ENCODE measurements around the gene SLC16A1.

Gene SLC16A1

DNA sequence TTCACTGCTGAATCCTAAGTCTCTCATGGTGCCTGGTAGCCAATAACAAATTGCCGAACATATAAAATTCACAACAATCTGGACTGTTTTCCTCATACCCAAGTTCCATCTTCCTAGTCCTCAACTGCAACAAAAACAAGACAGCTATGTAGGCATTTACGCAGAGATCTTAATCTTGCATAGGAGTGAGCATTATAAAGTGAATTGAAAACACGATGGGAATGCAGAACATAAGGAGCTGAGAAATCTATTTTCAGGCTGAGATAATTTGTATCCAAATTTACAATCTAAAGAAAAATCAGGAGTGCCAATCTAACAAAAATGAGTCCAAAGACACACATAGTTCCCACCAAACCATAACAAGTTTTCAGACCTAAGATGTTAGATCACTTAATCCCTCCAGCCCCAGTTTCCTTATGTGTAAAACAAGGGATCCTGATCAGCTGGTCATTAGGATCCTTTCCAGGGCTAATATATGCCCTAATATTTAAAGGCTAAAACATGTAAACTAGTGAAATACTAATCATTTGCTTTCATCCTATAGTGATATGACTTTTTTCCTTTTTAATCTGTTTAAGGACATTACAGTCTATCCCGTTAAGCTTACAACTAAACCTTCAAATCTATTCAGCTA is 1.9 kb downstream of the SLC16A1 start:
- intact Hi-C loops (cut with DNase I; ENCODE audit: low total_unique reads): loop anchor here (10.0 kb wide), 1 partner anchor 239 kb away; the partner anchor contains the start of gene PPM1J
- Histone ChIP-seq H3K4me3 (peak overlapping the region in 1 of 2 donors; percentile 93), H3K27me3 (no peaks in the 10 kb centered on the region), H3K9me3 (no peaks in the 10 kb centered on the region), H3K27ac (peak overlapping the region; percentile 91 to 97), H3K36me3 (no peaks in the 10 kb centered on the region), H3K4me1 (peaks cover 0 to 30% (median 16%) of the 10 kb centered on the region in 4 donors)
- TF ChIP-seq, protein P1, sequence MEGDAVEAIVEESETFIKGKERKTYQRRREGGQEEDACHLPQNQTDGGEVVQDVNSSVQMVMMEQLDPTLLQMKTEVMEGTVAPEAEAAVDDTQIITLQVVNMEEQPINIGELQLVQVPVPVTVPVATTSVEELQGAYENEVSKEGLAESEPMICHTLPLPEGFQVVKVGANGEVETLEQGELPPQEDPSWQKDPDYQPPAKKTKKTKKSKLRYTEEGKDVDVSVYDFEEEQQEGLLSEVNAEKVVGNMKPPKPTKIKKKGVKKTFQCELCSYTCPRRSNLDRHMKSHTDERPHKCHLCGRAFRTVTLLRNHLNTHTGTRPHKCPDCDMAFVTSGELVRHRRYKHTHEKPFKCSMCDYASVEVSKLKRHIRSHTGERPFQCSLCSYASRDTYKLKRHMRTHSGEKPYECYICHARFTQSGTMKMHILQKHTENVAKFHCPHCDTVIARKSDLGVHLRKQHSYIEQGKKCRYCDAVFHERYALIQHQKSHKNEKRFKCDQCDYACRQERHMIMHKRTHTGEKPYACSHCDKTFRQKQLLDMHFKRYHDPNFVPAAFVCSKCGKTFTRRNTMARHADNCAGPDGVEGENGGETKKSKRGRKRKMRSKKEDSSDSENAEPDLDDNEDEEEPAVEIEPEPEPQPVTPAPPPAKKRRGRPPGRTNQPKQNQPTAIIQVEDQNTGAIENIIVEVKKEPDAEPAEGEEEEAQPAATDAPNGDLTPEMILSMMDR (IDR thresholded peaks at IDR 0.05): no peak
- no peak for DNase-seq

DNA sequence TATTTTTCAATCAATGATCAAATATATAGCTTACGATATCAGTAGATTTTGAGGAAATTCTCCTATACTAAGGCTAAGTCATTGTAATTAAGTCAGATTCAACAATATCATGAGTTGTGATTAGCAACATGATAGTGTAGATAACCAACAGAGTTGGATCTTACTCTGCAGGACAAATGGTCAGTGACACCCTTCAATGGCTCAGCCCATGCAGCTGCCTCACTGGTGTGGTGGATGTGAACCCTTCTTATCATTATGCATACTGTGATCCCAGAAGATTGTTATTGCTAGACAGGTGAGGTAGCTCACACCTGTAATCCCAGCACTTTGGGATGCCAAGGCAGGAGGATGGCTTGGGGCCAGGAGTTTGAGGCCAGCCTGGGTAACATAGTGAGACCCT is 5.6 kb downstream of the SLC16A1 start:
- H3K4me3 ChIP-seq: no peak overlapping the region
- H3K27ac ChIP-seq: no peak overlapping the region
- no peak for DNase-seq
- no peaks in the 10 kb centered on the region for H3K27me3 ChIP-seq
- H3K9me3 ChIP-seq: no peaks in the 10 kb centered on the region
- H3K36me3 ChIP-seq: no peaks in the 10 kb centered on the region
- peaks cover 0 to 15% (median 7%) of the 10 kb centered on the region in 4 donors for H3K4me1 ChIP-seq
- TF ChIP-seq, protein P1 (IDR thresholded peaks at IDR 0.05): no peak
- intact Hi-C loops (cut with DNase I; ENCODE audit: low total_unique reads): loop anchor here (10.0 kb wide), 1 partner anchor 236 kb away; the partner anchor contains the start of gene PPM1J

DNA sequence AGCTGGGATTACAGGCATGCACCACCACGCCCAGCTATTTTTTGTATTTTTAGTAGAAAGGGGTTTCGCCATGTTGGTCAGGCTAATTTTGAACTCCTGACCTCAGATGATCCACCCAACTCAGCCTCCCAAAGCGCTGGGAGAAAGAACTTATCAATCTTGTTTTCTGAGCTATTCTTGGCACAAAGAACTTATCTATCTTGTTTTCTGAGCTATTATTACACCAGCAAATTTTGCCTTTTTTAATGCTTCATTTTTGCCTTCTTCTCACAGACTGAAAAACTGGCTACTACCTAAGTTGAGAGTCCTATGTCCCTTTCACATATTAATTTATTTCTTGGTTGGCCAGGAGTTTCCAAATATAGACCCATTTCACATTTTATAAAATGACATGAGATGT is 9.3 kb downstream of the SLC16A1 start:
- H3K4me1 ChIP-seq: peaks cover 0 to 3% (median 0%) of the 10 kb centered on the region in 4 donors
- H3K4me3 ChIP-seq: no peak overlapping the region
- H3K27me3 ChIP-seq: no peaks in the 10 kb centered on the region
- TF ChIP-seq, protein P1 (IDR thresholded peaks at IDR 0.05): no peak
- no peak for DNase-seq
- no peak overlapping the region for H3K27ac ChIP-seq
- no peaks in the 10 kb centered on the region for H3K36me3 ChIP-seq
- intact Hi-C loops (cut with DNase I; ENCODE audit: low total_unique reads): loop anchor here (10.0 kb wide), 1 partner anchor 88 kb away; no protein-coding TSS in a partner anchor
- no peaks in the 10 kb centered on the region for H3K9me3 ChIP-seq

DNA sequence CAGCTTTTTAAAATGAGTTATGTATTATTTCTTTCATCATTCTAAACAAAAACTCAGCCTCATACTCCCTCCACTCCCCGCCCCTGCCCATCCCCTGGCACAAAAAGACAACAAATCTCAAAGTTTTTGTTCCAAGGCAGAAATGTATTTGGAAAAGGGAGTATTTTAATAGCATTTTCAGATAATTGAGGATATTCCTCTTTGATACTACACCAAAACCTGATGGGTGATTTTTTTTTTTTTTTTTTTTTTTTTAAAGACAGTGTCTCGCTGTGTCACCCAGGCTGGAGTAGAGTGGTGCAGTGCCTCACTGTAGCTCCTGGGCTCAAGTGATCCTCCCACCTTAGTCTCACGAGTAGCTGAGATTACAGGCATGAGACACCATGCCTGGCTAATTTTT is 16.2 kb downstream of the SLC16A1 start:
- intact Hi-C loops (cut with DNase I; ENCODE audit: low total_unique reads): loop anchor here (10.0 kb wide), 1 partner anchor 95 kb away; no protein-coding TSS in a partner anchor
- Histone ChIP-seq H3K27me3 (no peaks in the 10 kb centered on the region), H3K27ac (no peak overlapping the region), H3K4me3 (no peak overlapping the region), H3K4me1 (peaks cover 0 to 24% (median 2%) of the 10 kb centered on the region in 4 donors), H3K36me3 (no peaks in the 10 kb centered on the region), H3K9me3 (no peaks in the 10 kb centered on the region)
- TF ChIP-seq, protein P1 (IDR thresholded peaks at IDR 0.05): no peak
- DNase-seq: no peak

DNA sequence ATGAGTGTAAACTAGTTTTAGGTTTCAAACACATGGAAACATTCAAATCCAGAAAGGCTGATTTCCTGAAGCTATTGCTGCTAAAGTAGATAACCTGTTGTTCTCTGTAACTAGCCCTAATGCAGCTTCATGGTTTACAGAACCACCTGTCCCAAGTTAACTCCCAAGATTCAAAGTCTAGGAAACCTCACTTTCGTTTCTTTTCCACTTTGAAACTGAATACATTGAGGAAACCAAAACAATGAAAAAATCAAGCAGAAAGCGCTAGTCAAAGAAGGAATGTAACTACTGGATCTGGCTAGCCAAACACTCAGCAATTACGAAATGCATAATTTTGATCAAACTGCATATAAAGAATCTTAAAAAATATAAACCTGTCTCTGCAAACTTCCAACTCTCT is 17.8 kb downstream of the SLC16A1 start:
- TF ChIP-seq, protein P1 (IDR thresholded peaks at IDR 0.05): no peak
- H3K36me3 ChIP-seq: no peaks in the 10 kb centered on the region
- peaks cover 0 to 24% (median 2%) of the 10 kb centered on the region in 4 donors for H3K4me1 ChIP-seq
- no peak for DNase-seq
- intact Hi-C loops (cut with DNase I; ENCODE audit: low total_unique reads): no loop called here
- H3K27ac ChIP-seq: no peak overlapping the region
- H3K27me3 ChIP-seq: no peaks in the 10 kb centered on the region
- no peak overlapping the region for H3K4me3 ChIP-seq
- no peaks in the 10 kb centered on the region for H3K9me3 ChIP-seq
